HG03558 (cell line): ENCODE measurements around the gene UNC13B.
A peak's percentile ranks its signal among the peaks of the same experiment; 100 is the strongest.
"Not testable (repeated sequence)": the region's sequence is repeated elsewhere in the genome, so short reads cannot be mapped to it uniquely, and the experiment has no call there.

ENCODE experiments used
- ATAC-seq: cut with Tn5 transposase; IDR thresholded peaks from one replicate; pipeline ENCODE4 v1.9.1; 2021; ENCODE audit warnings: moderate number of reproducible peaks; ENCODE audit not compliant: unreplicated experiment; ENCODE audit errors: extremely low read depth

The UNC13B gene

GRCh38 chr9:35161713-35162604, at the start of gene UNC13B:
Gene UNC13B (plus strand): TSS chr9:35162009. CDS start chr9:35162284, 275 bp downstream.
- peak; percentile 37 for ATAC-seq

DNA sequence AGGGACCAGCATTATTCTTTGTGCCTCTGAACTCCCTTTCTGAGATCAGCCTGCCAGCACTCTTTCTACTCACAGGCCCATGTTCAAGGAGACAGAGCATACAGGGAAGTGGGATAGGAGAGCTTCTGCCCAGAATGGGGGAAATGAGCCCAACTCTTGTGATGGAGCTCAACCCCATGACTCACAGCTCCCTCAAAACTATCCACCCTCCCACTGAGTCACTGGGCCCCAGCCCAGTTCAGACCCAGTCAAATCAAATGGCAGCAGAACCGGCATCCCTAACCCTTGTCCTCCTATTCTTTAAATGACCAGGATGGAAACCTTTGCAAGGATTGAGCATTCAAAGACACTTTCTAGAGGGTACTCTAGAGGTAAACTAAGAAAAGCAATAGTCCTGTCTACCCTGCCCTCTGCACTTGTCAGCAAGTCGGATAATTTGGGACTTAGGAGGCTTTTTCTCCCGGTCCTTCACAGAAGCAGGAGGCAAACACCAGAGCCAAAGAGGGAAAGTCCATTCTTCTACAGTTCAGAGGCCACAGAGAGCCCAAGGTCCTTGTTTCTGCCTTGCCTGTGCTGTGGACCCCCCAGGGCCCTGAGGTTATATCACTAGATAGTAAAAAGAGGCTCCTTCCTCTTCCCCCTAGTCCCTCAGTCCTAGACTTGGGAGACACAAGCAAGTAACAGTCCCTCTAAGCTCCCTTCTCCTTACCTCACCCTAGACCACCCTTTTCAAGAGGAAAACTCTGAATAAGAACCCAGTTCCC, 49.4 kb upstream of the UNC13B start:
- ATAC-seq: no peak

GRCh38 chr9:35114113-35114839, 47.5 kb upstream of the UNC13B start:
- ATAC-seq: no peak

- no peak for ATAC-seq
Measured at GRCh38 chr9:35114840-35115628, 46.8 kb upstream of the UNC13B start.

DNA sequence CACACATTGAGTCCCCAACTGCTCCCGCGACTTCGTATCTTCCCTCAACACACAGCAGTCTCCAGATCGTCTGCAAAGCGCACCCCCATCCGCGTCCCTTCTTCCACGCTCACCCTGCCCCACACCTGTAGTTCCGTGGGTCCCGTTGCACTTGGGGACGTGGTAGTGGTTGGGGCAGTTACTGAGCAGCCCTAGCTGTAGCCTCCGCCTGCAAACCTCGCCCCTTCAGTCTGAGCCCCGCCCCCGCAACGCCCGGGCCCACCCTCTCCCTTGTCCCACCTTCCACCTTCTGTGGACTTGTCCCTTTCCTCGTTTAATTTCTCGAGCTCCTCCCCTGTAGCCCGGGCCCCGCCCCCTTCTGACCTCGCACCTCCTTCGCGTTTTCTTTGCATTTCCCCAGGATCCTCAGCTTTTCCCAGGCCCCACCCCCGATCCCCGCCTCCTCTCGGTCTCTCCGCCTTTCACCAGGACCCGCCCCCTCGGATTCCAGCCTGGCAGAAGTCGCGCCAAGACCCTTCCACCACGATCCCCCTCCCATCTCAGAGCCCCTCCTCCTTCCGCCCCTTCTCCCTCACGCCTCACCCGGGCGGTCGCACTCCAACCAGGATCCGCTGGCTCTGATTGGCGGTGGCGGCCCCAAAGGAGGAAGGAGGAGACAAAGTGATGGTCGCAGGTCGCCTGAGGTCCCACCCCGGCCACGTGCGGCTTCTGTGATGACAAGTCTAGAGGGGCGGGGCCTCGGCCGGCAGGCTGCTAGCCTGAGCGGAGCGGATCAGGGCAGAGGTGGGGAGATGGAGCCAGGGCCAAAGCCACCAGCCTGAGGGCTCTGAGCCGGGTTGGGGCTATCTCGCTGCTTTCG, 45.9 kb upstream of the UNC13B start, which contains the start of gene ATOSB:
TSS of gene ATOSB (minus strand) at position 183 of the 859 bp plus-strand sequence. CDS start 7,588 bp downstream, outside the sequence.
- ATAC-seq: peak; percentile 26

DNA sequence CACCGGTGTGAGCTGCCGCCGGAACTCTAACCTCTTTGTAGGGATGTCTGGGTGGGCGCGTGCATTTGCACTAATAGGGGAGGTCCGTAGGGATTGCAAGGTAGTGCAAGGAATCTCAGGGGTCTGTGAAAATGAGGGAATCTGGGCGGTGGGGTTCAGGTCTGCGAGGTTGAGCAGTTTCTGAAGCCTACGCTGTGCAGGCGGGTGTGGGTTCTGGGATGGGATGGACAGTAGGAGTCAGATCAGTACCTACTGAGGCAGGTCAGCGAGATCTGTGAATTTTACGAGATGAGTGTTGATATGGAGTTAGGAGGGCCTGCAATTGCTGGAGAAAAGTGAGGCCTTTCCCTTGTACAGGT, 45.3 kb upstream of the UNC13B start:
- ATAC-seq: no peak

- no peak for ATAC-seq
Measured at GRCh38 chr9:35116898-35117551, 44.8 kb upstream of the UNC13B start.

- no peak for ATAC-seq
Measured at GRCh38 chr9:35134920-35135319, 26.9 kb upstream of the UNC13B start.

DNA sequence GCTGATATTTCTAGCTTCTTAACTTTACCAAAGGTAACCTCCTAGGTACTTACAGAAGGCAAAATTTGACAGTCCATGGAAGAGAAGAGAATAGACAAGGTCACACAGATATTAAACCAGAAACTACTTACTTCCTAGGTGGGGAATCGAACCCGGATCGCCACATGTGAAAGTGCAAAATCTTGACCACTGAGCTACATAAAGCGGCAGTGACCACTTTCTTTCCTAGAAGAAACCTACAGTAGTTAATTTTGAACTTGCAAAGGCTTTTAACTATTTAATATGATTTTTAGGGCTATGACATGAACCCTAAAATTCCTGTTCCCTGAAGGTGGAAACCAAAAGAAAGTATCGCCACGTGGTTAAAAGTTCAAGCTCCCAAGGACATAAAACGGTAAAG, 25.8 kb upstream of the UNC13B start:
- no peak for ATAC-seq

DNA sequence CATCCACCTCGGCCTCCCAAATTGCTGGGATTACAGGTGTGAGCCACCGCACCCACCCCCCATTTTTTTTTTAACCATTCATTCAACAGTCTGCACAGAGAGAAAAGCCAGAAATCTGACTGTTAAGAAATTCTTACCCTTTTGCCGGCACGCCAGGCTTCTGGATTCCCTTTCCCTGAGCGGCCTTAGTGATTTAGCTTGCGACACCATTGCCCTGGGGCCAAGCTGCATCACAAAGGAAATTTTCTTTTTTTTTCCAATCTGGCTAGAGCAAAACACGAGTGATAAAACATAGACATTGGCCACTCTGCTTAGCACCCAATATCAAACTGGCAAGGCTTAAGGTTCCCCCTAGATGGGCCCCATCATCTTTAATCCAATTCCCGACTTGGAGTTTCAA, 24.9 kb upstream of the UNC13B start:
- no peak for ATAC-seq

GRCh38 chr9:35140093-35140492, 21.7 kb upstream of the UNC13B start:
- no peak for ATAC-seq

DNA sequence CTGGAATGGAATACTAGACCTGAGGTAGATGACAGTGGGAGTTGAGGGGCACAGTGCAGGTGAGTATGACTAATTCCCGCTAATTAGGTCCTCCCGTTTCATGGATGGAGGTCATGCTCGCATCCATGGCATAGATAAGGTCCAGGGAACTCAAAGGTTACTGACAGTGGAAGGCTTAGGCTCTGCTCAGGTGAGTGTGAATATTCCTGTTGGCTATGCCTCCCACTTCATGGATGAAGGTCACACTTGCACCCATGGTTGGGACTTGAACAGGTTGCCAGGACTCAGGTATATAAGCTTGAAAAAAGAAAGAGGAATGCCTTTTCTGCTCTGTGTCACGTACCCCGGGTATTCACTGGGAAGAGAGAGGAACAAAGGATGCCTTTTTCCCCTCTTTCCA, 19.8 kb upstream of the UNC13B start:
- no peak for ATAC-seq

DNA sequence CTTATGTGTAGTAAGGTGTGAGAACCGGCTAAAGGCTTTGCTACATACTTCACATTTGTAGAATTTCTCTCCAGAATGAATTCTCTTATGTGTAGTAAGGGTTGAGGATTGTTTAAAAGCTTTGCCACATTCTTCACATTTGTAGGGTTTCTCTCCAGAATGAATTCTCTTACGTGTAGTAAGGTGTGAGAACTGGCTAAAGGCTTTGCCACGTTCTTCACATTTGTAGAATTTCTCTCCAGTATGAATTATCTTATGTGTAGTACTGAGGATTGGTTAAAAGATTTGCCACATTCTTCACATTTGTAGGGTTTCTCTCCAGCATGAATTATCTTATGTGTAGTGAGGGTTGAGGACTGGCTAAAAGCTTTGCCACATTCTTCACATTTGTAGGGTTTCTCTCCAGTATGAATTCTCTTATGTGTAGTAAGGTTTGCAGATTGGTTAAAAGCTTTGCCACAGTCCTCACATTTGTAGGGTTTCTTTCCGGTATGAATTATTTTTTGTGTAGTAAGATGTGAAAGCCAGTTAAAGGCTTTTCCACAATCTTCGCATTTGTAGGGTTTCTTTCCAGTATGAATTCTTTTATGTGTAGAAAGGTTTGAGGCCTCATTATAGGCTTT, 13.8 kb upstream of the UNC13B start:
- ATAC-seq: not testable (repeated sequence)

GRCh38 chr9:35152926-35153325, 8.9 kb upstream of the UNC13B start:
- no peak for ATAC-seq

GRCh38 chr9:35156781-35157180, 5.0 kb upstream of the UNC13B start:
- ATAC-seq: no peak

DNA sequence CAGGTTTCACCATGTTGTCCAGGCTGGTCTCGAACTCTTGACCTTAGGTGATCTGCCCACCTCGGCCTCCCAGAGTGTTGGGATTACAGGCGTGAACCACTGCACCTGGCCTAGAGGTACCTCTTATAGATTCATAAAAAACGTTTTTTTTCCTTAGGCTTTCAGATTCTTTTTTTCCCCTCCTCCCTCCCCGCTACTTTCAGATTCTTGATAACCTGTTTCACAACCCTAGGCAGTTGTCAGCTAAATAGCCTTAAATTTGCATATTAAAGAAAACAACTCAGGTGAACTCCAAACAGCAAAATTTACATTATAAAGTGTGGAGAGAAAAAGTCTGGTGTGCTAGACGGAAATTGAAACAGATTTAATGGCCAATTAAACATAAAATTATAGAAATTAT, 4.0 kb upstream of the UNC13B start:
- ATAC-seq: not testable (repeated sequence)

GRCh38 chr9:35158501-35159280, 3.1 kb upstream of the UNC13B start:
- ATAC-seq: no peak
